Panc1 (cell line): ENCODE measurements around the gene MAFG. TPM values are rescaled to one million over a fixed set of nuclear protein-coding genes. Genes with fewer than 3 reads are reported as not detected.

Source experiments
- ATAC-seq: fragments of 200-7000 bp; cut with Tn5 transposase; 2 replicates; pipeline ENCODE4 v1.9.1; 2020; ENCODE audit warnings: mild to moderate bottlenecking, moderate library complexity
- BruUV-seq: library from RNA; stranded (reverse); fragments of 400-500 nt; replicated peaks from 2 replicates; lab custom pipeline; 2021; lab: Mats Ljungman, UMichigan
- CTCF ChIA-PET: fragments of 300-600 bp; sonication (Branson Sonifier 250); formaldehyde crosslinking; loops from one replicate; lab custom pipeline; 2022; ENCODE audit warnings: antibody characterized with exemption; lab: Charles Lee
- POLR2A ChIA-PET: fragments of 300-600 bp; sonication (Branson Sonifier 250); formaldehyde crosslinking; loops from one replicate; lab custom pipeline; 2022; ENCODE audit warnings: antibody characterized with exemption; lab: Charles Lee
- DNase-seq: peaks from one replicate; pipeline ENCODE4 v3.0.0-alpha.2; 2010; ENCODE audit warnings: low read depth, low spot score
- H3K27ac ChIP-seq: 2 replicates; pipeline ENCODE4 v1.5.1; 2011; ENCODE audit warnings: mild to moderate bottlenecking, low read length, inconsistent platforms
- H3K27me3 ChIP-seq: fragments of 200-500 bp; sonication (Bioruptor generic); 2 replicates; pipeline ENCODE4 v1.6.0; 2014; ENCODE audit warnings: low read length, inconsistent platforms; ENCODE audit not compliant: control insufficient read depth, insufficient read depth
- H3K36me3 ChIP-seq: fragments of 200-500 bp; sonication (Bioruptor generic); 2 replicates; pipeline ENCODE4 v1.5.1; 2014; ENCODE audit warnings: inconsistent platforms, mild to moderate bottlenecking, low read length, moderate library complexity; ENCODE audit not compliant: control insufficient read depth, insufficient read depth
- H3K4me1 ChIP-seq: 2 replicates; pipeline ENCODE4 v1.5.1; 2011; ENCODE audit warnings: inconsistent platforms, mild to moderate bottlenecking, low read length, moderate library complexity; ENCODE audit not compliant: control insufficient read depth, insufficient read depth
- H3K4me3 ChIP-seq, 2 experiments: 2 replicates each; pipeline ENCODE4 v1.5.1; 2011 to 2012; ENCODE audit warnings: low read depth in 2 of 2, low read length in 2 of 2, mild to moderate bottlenecking in 2 of 2, inconsistent platforms in 1 of 2, moderate library complexity in 1 of 2
- H3K9me3 ChIP-seq: fragments of 200-500 bp; sonication (Bioruptor generic); 2 replicates; pipeline ENCODE4 v1.5.1; 2014; ENCODE audit warnings: low read depth, mild to moderate bottlenecking, inconsistent platforms, low read length, moderate library complexity; ENCODE audit not compliant: control insufficient read depth, insufficient read depth
- POLR2AphosphoS5 ChIP-seq: IDR thresholded peaks from 2 replicates; pipeline ENCODE4 v1.6.1; 2012; ENCODE audit warnings: mild to moderate bottlenecking, low read depth, low read length, moderate library complexity
- SIN3A ChIP-seq: IDR thresholded peaks from 2 replicates; pipeline ENCODE4 v1.6.1; 2012; ENCODE audit warnings: low read depth, mild to moderate bottlenecking, low read length, moderate library complexity, borderline replicate concordance; ENCODE audit not compliant: insufficient read depth
- TCF7L2 ChIP-seq: IDR thresholded peaks from 2 replicates; pipeline ENCODE4 v1.6.1; 2011; ENCODE audit warnings: mild to moderate bottlenecking, low read depth, low read length, inconsistent platforms
- in situ Hi-C: cut with HindIII; loops from 2 replicates; pipeline ENCODE4 v1.10.0; 2016; ENCODE audit warnings: low sequenced_read_pairs, low pct_unique_long_range_greater_than_20kb
- intact Hi-C: fragments of 100-400 bp; cut with micrococcal nuclease; formaldehyde crosslinking; loops from one replicate; pipeline ENCODE4 v1.10.0; 2022; ENCODE audit not compliant: unreplicated experiment
- total RNA-seq: library from RNA; stranded (reverse); gene quantifications from one replicate; pipeline ENCODE4 v1.2.1, GENCODE V29; 2021; ENCODE audit not compliant: unreplicated experiment
- TF ChIP-seq, protein P1 (sequence below), 2 experiments: IDR thresholded peaks; 2 replicates each; pipeline ENCODE4 v1.6.1; 2011 to 2012; ENCODE audit warnings: low read depth in 2 of 2, control low read depth in 1 of 2, low read length in 1 of 2, mild to moderate bottlenecking in 1 of 2, moderate library complexity in 1 of 2; ENCODE audit not compliant: insufficient read depth in 1 of 2
- TF ChIP-seq, protein P2 (sequence below): fragments of 450-650 bp; IDR thresholded peaks from 2 replicates; pipeline ENCODE4 v1.5.1; 2017; ENCODE audit warnings: mild to moderate bottlenecking

The MAFG gene
- total RNA-seq, 1 experiment from 2014 or later: 57.0 TPM

GRCh38 chr17:81884520-81884919, 43.0 kb downstream of the MAFG start:
- TF ChIP-seq, protein P1, sequence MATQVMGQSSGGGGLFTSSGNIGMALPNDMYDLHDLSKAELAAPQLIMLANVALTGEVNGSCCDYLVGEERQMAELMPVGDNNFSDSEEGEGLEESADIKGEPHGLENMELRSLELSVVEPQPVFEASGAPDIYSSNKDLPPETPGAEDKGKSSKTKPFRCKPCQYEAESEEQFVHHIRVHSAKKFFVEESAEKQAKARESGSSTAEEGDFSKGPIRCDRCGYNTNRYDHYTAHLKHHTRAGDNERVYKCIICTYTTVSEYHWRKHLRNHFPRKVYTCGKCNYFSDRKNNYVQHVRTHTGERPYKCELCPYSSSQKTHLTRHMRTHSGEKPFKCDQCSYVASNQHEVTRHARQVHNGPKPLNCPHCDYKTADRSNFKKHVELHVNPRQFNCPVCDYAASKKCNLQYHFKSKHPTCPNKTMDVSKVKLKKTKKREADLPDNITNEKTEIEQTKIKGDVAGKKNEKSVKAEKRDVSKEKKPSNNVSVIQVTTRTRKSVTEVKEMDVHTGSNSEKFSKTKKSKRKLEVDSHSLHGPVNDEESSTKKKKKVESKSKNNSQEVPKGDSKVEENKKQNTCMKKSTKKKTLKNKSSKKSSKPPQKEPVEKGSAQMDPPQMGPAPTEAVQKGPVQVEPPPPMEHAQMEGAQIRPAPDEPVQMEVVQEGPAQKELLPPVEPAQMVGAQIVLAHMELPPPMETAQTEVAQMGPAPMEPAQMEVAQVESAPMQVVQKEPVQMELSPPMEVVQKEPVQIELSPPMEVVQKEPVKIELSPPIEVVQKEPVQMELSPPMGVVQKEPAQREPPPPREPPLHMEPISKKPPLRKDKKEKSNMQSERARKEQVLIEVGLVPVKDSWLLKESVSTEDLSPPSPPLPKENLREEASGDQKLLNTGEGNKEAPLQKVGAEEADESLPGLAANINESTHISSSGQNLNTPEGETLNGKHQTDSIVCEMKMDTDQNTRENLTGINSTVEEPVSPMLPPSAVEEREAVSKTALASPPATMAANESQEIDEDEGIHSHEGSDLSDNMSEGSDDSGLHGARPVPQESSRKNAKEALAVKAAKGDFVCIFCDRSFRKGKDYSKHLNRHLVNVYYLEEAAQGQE (IDR thresholded peaks at IDR 0.05; ENCODE audit: insufficient read depth in 1 of 2, low read depth in 2 of 2, low read length in 1 of 2): no peak
- TF ChIP-seq SIN3A (no peak), POLR2AphosphoS5 (peak; percentile 51; the same call in 1 of the 2 replicates), TCF7L2 (no peak)
- TF ChIP-seq, protein P2, sequence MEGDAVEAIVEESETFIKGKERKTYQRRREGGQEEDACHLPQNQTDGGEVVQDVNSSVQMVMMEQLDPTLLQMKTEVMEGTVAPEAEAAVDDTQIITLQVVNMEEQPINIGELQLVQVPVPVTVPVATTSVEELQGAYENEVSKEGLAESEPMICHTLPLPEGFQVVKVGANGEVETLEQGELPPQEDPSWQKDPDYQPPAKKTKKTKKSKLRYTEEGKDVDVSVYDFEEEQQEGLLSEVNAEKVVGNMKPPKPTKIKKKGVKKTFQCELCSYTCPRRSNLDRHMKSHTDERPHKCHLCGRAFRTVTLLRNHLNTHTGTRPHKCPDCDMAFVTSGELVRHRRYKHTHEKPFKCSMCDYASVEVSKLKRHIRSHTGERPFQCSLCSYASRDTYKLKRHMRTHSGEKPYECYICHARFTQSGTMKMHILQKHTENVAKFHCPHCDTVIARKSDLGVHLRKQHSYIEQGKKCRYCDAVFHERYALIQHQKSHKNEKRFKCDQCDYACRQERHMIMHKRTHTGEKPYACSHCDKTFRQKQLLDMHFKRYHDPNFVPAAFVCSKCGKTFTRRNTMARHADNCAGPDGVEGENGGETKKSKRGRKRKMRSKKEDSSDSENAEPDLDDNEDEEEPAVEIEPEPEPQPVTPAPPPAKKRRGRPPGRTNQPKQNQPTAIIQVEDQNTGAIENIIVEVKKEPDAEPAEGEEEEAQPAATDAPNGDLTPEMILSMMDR: no peak
- in situ Hi-C loops: no loop called here
- ChIA-PET POLR2A (interaction anchor here (0.5 kb wide), 1 partner anchor 48 kb away, joined by 4 read pairs; no protein-coding TSS in a partner anchor), CTCF (no interaction called here)
- intact Hi-C loops: no loop called here
- Histone ChIP-seq H3K4me1 (peaks cover under 1% of the 10 kb centered on the region; the same call in 1 of the 2 replicates), H3K36me3 (peaks cover 24% of the 10 kb centered on the region), H3K9me3 (no peaks in the 10 kb centered on the region), H3K27me3 (no peaks in the 10 kb centered on the region), H3K27ac (no peak overlapping the region), H3K4me3 (no peak overlapping the region)
- ATAC-seq (peak; percentile 40), DNase-seq (no peak)
- BruUV-seq: no TSS peak

DNA sequence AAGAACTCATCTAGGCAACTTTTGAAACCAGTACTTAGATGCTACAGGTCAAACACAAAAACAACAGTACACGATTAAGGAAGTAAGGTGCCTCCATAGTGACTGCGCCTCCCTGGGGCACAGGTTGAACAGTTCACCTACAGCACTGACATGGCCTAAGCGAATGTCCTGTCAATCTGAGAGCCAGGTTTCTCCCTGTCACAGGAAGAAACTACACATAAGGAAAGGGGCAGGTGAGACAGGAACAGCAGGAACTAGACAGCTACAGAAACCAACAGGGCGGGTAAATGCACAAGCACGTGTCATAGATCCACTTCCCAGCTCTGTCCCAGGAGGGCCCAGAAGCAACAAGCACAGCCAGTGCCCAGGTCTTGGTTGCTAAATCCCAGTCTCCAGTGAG, 48.4 kb downstream of the MAFG start:
- in situ Hi-C loops: no loop called here
- Histone ChIP-seq H3K4me3 (no peak overlapping the region), H3K36me3 (peaks cover 9% of the 10 kb centered on the region), H3K27me3 (no peaks in the 10 kb centered on the region), H3K27ac (no peak overlapping the region), H3K9me3 (no peaks in the 10 kb centered on the region), H3K4me1 (no peaks in the 10 kb centered on the region)
- TF ChIP-seq POLR2AphosphoS5: no peak
- TF ChIP-seq, protein P1 (IDR thresholded peaks at IDR 0.05; ENCODE audit: insufficient read depth in 1 of 2, low read depth in 2 of 2, low read length in 1 of 2): no peak
- no peak for TF ChIP-seq TCF7L2
- no peak for TF ChIP-seq SIN3A
- TF ChIP-seq, protein P2: no peak
- no peak; the same call in 1 of the 2 replicates for ATAC-seq
- ChIA-PET POLR2A (no interaction called here), CTCF (no interaction called here)
- intact Hi-C loops: no loop called here
- no peak for DNase-seq
- BruUV-seq: no TSS peak
